GM21529 (cell line): ENCODE results near the gene COP1.

Experiments
- ATAC-seq: cut with Tn5 transposase; IDR thresholded peaks from one replicate; pipeline ENCODE4 v1.9.1; 2021; ENCODE audit not compliant: unreplicated experiment

The COP1 gene

GRCh38 chr1:176201568-176201967 lies 5.5 kb downstream of the COP1 start:
- ATAC-seq, result no peak

- peak; percentile 49 for ATAC-seq
These were observed 7.4 kb downstream of the COP1 start for GRCh38 chr1:176199707-176200106.

- no peak for ATAC-seq
These were observed 8.7 kb downstream of the COP1 start for GRCh38 chr1:176198413-176198812.

GRCh38 chr1:176196728-176197127 lies 10.4 kb downstream of the COP1 start:
- ATAC-seq, result no peak

- no peak for ATAC-seq
These were observed 11.5 kb downstream of the COP1 start for GRCh38 chr1:176195547-176195946.

GRCh38 chr1:176193663-176194062 lies 13.4 kb downstream of the COP1 start:
- no peak for ATAC-seq

- ATAC-seq, result peak; percentile 89
These were observed 14.1 kb downstream of the COP1 start for GRCh38 chr1:176193023-176193422.

GRCh38 chr1:176188604-176189003 lies 18.5 kb downstream of the COP1 start:
- no peak for ATAC-seq

- no peak for ATAC-seq
These were observed 20.1 kb downstream of the COP1 start for GRCh38 chr1:176187001-176187400.

- ATAC-seq, result peak; percentile 64
These were observed 23.5 kb downstream of the COP1 start for GRCh38 chr1:176183618-176184017.

- peak; percentile 8 for ATAC-seq
These were observed 28.8 kb downstream of the COP1 start for GRCh38 chr1:176178316-176178715.

GRCh38 chr1:176177764-176178163 lies 29.3 kb downstream of the COP1 start:
- ATAC-seq, result peak; percentile 80

- ATAC-seq, result no peak
These were observed 33.0 kb downstream of the COP1 start for GRCh38 chr1:176174108-176174507.

- no peak for ATAC-seq
These were observed 34.9 kb downstream of the COP1 start for GRCh38 chr1:176172215-176172614.

- ATAC-seq, result no peak
These were observed 39.9 kb downstream of the COP1 start for GRCh38 chr1:176167210-176167609.

- ATAC-seq, result no peak
These were observed 41.5 kb downstream of the COP1 start for GRCh38 chr1:176165573-176165972.

GRCh38 chr1:176164014-176164678 lies 42.9 kb downstream of the COP1 start:
- ATAC-seq, result no peak

GRCh38 chr1:176159993-176160392 lies 47.1 kb downstream of the COP1 start:
- no peak for ATAC-seq

- no peak for ATAC-seq
These were observed 49.1 kb downstream of the COP1 start for GRCh38 chr1:176157995-176158394.

- ATAC-seq, result no peak
These were observed 56.9 kb downstream of the COP1 start for GRCh38 chr1:176149939-176150807.

- no peak for ATAC-seq
These were observed 62.6 kb downstream of the COP1 start for GRCh38 chr1:176144526-176144925.

- ATAC-seq, result no peak
These were observed 64.1 kb downstream of the COP1 start for GRCh38 chr1:176142973-176143372.
